NCI-H526 treated with DMSO at 0.1 percent for 48 hours (cell line): Measurements from ENCODE around the gene RPS21.

Experiments used
- DNase-seq: peaks from one replicate; lab custom pipeline; 2025; lab: John Stamatoyannopoulos, UW

RPS21 gene

DNA sequence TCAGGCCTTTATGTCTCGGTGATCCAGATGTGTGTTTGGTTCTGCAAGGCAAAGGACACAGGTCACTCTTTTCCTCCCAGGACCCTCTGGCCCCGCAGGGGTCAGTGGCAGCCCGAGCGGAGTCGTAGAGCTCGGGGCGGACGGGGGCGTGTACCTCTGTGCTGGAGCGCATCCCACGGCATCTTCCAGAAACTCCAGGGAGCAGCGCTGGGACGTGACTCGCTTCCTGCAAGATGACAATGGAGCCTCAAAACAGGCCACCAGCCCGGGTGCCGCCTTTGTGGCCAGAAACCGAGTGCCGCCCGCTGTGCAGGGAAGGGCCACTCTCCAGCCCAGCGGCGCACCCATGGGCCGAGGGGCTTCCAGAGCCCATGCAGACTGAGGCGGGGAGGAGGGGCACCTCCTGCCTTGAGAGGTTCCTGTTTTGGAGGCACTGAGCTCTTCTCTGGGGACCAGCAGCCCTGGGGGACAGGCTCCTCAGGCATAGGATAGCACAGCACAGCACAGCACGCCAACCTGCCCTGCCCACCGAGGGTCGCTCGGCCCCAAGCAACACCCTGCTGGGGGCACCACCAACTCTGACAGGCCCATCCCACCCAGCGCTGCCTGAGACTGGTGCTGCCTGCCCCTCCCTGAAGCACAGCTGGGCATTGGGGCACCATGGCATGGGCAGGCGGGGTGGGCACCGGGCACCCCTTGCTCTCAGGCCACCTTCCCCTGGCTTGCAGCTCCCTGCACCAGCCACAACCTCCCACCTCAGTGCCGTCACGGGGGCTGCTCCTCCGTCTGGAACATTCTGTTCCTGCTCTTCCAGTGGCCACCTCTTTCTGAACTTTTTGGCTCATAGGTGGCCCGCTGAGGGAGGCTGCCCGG, 9.7 kb downstream of the RPS21 start:
- DNase-seq: no peak

DNA sequence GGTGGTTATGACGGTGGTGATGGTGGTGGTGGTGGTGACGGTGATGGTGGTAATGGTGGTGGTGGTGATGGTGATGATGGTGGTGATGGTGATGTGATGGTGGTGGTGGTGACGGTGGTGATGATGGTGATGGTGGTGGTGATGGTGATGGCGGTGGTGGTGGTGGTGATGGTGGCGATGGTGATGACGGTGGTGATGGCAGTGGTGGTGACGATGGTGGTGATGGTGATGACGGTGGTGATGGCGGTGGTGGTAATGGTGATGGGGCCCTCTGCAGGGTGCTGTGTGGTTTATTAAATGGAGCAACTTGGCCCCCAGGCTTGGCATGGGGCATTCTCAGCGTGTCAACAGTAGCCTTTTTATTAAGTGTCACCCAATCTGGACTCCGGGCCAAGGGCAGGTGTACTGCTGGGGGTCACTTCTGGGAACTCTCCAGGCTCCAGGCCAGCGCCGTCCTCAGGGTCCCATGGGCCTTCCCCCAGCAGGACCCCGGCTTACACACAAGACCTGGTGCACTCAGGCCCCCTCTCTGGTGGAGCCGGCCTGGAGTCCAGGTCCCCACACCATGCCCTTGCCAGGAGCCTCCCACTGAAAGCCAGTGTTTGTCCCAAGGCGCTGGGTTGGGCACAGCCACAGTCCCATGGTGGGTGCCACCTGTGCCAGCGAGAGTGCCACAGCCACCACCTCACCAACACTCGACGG, 11.4 kb downstream of the RPS21 start:
- DNase-seq: no peak

DNA sequence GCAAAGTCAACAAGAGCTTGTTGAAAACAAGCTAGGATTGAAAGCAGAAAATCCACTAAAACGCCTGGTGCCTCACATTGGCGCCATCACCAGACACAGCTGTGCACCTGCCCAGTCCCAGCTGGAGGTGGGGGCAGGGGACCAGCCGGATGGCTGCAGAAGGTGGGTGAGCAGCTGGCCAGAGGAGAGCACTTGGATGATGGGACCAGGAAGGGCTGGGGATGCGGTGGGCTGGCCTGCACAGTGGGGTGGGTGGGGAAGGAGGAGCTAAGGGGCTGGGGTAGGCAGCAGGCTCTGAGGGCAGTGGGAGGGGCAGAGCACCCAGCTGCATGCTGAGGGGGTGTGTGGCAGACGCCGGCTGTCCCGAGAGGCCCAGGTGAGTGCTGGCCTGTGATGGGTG, 13.1 kb downstream of the RPS21 start:
- no peak for DNase-seq

DNA sequence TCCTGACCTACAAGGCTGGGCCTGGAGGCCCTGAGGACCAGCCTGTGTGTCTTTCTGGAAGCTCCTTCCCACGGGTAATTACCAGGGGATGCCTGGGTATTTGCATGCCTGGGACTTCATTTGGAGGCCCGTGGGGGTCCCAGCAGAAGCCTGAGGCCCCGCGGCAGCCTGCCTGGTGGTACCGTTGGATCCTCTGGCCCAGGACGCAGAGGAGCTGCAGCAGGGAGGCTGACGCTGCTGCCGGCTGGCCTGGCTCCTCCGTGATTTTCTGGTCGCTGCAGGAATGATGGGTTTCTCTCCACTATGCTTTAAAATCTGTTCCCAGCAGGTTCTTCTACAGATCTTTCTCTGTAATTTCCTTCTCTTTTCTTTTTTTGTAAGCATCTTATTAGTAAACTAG, 13.6 kb downstream of the RPS21 start:
- no peak for DNase-seq

DNA sequence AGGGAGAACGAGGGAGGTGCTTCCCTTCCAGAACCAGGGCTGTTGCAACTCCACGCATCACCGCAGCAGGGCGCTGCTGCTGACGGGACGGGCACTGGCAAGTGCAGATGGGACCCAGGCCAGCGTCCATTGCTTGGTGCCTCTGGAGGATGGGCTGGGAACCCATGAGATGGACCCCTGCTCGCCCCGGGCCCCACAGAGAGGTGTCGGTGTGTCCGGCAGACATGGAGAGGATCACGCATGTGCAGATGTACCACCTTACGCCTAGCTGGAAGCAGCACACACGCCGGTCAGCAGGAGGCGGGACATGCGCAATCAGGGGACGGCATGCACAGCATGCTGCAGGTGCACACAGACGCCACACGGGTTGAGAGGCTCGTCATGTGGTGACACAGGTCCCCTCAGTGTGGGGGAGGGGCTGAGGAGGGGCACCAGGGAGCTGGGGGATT, 14.5 kb downstream of the RPS21 start:
- peak; percentile 18 for DNase-seq

DNA sequence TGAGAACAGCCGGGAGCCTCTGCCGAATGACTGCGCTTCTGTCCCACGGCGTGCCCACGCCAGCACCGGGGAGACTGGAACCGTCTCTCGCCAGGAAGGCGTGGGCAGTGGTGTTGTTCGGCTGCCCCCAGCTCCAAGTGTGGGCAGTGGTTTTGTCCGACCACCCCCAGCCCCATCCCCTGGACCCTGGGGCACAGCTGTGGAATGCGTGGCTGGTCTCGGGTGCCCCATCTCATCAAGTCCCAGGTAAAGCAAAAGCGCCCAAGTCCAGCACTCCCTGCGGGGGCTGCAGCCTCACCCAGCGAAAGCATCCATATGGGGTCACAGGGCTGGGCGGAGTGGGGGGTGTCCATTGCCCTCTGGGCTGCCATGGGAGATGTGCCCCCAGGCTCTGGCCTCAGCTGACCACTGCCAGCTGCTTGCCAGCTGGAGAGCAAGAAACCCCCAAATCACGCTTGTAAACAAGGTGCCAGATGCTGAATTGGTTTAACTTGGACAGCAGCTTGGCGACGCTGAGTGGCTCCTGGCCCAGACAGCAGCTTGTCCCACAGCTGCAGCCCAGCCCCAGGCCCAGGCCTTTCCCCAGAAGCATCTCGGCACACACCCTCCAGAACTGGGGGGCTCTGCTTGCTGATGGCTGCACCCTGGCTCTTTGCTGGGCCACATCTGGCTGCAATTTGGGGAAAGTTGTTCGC, 15.7 kb downstream of the RPS21 start:
- DNase-seq: no peak

DNA sequence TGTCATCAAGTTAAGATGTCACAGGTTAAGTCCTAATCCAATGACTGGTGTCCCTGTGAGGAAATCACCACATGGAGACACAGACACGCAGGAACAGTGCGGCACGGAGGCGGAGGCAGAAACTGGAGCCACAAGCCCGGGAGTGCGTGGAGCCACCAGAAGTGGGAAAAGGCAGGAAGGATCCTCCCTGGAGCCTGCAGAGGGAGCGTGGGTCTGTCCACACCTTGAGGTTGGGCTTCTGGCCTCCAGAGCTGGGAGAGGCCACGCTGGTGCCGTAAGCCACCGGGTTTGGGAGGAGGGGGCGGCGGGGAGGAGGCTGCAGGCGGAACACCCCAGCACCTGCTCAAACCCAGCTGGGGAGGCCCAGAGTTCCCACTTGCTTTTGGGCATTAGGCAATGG, 16.4 kb downstream of the RPS21 start:
- DNase-seq: no peak

DNA sequence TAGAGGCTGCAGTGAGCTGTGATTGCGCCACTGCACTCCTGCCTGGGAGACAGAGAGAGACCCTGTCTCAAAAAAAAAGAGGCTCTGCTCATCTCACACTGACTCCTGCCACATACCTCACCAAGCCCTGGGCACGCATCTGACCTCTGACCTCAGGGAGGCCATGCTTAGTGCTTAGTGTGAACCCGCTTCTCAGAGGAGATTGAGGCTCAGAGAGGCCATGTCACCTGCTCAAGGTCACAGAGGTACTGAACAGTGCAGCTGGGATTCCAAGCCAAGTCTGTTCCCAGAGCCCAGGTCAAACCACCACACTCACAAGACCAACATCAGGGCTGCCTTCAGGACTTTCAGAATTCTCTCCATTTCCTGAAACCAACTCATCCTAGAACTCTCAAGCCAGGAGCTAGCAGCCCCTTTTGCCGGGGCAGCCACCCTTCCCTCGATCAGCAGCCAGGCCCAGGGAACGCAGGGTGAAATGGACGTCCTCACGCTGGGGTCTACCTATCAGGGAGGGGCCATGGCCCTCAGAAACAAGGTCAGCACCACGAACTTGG, 17.3 kb downstream of the RPS21 start:
- no peak for DNase-seq

DNA sequence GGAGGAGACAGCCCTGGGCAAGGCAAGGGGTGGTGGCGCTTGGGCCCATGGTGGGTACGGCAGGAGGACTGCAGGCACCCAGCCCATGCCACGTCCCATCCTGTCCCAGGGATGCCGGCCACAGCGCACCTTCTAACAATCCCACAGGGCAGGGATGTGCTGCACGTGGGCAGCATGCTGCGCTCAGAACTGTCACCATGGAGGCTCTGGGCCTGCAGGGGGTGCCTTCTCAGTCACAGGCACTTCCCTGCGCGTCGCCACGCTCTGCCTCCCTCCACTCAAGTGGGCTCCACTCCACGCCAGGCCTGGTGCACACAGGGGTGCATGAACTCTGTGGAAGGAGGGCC, 17.8 kb downstream of the RPS21 start:
- no peak for DNase-seq

DNA sequence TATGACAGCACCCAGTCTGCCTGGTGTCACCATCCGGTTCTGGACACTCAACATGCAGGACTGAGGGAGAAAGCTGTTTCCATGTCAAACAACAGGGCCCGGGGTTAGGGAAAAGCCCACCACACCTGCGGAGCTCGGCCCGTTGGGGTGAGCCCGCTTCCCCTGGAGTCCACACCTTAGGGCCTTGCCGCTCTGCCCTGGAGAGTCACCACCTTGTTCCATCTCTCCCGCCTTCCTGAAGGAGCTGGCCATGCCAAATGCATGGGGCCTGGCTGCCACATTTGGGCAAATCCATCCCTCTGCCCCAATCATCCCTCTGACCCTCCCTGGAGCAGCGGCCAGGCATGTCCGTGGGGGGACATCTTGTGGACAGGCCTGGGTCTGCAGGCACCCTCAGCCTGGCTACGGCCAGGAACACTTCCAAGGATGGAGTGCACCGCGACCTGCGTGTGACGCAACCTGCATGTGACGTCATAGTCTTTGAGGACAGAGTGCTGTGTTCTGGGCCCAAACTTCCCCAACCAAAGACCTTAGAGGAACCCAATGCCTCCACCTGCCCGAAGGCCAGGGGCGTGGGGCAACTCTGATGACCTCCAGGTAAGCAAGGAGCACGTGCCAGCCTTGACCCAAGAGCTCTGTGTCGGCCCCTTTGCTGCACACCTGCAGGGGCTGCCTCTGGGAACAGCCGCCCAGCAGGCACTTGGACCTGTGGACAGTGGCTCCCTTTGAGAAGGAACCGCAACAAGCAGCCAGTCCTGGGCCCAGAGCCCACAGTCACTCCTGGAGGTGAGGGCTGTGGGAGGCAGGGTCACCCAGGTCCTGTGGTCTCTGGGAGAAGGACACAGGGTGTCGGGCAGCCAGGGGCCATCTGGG, 18.4 kb downstream of the RPS21 start:
- no peak for DNase-seq

DNA sequence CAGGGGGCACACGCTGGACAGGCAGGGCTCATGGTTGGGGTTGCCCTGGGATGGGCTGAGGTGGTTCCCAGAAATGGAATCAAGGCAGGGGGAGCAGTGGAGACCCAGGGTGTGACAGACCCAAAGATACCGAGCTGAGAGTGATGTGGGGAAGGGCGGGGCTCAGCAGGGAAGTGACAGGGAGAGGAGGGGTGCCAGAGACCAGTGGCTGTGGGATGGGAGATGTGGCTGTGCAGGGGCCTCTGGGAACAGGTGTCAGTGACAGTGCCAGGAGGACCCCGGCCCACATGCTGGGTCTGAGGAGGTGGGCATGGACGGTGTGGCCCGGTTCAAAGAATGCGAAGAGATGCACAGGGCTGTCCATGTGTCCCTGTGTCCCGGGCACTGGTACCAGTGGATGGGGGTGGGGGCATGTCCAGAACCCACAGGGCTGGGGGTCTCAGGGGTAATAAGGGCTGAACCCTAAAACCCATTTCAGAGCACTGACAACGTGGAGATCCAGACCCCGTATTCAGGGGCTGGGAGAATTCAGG, 19.1 kb downstream of the RPS21 start:
- no peak for DNase-seq

DNA sequence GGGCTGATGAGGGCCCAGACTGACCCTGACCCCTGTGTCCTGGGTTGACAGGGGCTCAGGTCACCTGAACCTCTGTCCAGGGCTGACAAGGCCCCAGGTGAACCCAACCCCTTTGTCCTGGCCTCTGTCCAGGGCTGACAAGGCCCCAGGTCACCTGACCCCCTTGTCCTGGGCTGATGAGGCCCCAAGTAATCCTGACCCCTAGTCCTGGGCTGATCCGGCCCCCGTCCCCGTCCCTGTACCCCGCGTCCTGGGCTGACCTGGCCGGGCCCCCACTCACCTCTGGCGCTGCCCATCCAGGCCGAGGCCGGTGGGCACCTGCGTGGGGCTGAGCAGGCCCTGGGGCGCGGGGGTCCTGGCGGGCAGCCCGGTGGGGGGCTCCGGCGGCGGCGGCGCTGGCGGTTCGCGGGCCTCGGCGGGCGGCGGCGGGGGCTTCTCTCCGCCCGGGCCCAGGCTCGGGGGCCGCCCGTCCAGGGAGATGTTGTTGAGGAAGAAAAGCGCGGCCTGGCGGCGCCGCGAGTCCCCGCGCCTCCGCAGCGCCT, 19.8 kb downstream of the RPS21 start:
- no peak for DNase-seq

DNA sequence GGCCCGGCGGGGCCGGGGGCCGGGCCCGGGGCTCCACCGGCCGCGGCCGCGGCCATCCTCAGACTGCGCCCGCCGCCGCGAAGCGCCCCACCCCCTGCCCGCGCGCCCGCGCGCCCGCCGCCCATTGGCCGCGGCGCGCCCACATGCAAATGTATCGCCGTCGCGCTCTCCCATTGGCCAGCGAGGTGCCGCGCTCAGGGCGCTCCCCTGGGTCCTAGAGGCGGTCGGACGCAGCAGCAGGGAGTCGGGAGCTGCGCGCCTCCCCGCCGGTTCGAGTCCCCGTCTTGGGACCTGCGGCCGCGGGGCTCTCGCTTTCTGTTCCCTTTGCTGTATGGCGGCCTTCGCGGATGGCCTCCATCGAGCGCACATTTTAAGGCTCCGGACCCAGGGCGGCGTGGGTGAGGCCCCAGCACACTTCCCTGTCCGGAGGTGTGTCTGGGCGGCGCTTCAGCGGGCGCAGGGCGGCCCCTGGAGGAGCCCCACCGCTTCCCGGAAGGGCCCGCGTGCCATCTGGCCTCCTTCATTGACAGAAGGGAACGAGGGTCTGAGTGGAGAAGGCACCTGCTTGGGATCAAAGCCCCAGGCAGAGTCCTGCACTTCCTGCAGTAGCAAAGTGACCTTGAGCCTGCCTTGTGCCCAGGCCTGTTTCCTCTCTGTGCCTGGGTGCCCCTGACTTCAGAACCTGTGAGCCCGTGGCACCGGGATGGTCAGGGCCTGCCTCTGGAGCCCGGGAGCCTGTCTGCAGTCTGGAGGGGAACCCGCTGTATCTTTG, 20.5 kb downstream of the RPS21 start, which contains the start of gene CABLES2:
CABLES2 (minus strand) TSS at position 65 of the 772 bp plus-strand sequence; CDS start at position 56, 9 bp downstream.
- peak; percentile 81 for DNase-seq

DNA sequence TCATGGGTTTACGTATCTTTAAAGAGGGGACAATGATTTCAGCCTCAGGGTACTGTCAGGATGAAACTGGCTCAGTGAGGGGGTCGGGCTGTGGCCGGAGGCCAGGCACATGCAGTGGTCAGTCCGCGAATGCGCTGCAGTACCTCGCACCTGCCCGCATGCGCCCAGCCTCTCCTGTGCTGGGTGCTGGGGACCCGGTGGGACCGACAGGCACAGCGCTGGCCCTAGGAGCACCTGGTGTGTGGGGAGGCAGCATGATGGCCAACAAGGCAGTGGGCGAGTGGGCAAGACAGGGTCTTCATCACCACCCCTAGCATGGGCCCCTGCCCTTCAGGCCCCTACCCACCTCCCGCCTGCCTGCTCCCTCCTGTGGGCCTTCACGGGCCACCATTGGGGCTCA, 21.2 kb downstream of the RPS21 start:
- DNase-seq: no peak

DNA sequence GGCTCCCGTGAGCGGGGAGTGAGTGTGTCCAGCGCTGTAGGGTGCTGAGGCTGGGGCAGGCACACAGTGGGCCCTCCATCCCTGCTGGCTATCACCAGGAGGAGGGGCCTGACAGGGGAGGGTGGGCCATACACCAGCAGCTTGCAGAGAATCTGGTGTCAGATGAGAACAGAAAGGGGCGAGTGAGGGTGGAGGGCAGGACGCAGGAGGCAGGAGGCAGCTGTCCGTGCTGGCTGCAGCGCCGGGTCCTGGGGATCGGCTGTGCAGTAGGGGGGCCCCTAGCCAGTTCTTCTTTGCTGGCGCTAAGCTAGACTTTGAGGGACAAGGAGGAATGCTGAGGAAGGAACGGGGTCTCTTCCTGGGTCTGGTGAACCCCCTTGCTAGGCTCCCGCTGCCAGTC, 21.7 kb downstream of the RPS21 start:
- no peak for DNase-seq

DNA sequence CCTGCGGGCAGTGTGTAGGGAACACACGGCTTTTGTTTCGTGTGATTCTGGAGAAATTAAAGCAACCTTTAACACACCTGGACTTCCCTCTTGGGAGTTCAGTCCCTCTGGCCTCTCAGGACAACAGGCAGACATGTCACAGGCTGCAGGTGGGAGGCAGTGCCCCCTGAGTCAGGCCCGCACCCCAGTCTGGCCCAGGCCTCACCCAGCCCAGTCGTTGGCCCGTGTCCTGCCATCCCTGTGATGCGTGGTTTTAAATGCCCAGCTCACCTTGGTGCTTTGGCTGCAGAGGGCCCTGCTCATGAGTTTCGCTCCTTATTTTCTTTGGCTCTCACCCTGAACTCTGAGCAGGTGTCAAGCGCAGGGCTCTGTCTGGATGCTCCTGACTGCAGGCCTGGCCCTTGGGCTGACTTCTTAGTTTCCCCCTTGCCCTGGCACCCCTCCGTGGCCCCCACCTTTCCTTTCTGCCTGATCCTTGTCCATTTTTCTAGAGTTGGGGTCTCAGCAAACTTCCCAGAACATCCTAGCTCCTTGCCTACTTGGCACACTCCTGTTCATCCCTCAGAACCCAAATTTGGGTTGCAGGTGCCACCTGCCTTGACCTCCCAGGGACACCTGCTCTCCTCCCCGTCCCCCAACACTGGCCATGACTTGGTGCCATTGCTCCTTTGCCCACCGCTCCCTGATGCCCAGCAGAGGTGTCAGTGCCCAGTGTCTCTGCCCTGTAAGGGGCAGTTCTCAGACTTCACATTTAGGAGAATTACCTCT, 22.4 kb downstream of the RPS21 start:
- DNase-seq: no peak

DNA sequence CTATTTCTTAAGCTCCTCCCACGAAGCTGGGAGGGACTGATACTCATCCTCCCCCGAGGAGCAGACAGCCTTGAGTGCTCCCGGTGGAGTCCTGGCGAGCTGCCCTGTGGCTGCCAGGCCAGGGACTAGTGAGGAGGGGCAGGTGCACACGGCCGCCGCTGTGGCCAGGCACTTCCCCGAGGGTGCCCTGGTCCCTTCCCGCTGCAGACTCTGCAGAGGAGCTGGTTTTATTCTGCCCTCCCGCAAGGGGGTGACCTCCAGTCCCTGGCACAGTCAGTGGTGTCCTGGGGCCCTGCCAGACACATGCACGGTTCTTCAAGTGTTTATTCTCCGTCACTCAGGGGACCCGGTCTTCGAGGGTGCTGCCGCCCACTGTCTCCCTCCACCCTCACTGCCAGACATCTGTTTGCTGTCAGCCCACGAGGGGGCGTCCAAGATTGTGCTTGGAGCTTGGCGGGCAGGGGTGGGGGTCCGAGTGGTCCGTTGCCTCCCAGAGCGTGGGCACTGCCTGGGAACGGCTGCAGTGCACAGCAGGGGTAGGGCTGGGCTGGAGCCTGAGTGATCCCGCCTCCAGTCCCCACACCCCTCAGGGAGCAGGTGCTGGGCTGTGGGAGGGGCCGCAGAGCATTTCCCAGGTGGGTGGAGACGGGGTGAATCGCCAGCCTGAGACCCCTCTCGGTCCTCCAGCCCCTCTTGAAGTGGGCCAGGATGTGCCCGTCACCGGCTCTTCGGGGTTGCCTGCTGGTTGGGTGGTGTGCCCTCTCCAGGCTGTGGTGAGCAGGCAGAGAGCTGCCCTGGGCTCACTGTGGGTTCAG, 23.2 kb downstream of the RPS21 start:
- peak; percentile 36 for DNase-seq

DNA sequence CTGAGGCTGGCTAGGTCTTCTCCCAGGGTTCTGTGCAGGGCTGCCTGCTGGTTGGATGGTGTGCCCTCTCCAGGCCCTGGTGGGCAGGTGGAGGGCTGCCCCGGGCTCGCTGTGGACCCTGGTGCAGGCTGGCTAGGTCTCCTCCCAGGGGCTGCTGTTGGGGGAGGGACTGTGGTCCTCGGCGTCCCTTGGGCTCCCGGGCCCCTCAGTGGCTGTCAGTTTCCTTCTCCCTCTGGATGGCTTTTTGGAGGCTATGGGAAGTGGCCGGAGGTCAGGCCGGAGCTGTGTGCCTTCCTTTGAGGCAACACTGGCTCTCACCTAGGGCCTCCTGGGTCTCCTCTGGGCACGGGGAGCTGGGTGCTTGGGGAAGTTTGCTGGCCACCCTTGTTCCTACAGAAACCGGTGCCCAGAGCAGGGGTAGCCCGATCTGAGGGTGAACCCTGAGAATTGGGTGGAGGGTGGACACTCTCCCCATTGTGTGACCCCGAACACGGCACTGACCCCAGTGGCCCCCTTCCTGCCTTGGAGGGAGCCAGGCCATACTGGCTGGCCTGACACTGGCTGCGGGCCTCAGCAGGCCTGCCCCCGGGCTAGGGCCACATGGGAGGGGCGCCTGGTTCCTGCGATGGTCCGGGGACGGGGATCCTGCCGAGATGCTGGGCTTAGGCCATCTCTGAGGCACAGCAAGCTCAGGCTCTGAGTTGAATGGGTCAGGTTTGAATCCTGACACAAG, 24.0 kb downstream of the RPS21 start:
- no peak for DNase-seq
